Cerebellar cortex (tissue), 1 donor: ENCODE measurements around the gene AIFM1.
"Not testable (repeated sequence)": the region's sequence is repeated elsewhere in the genome, so short reads cannot be mapped to it uniquely, and the experiment has no call there.

Experiments used
- DNase-seq: peaks from one replicate; pipeline ENCODE4 v3.0.0-alpha.2; 2015; ENCODE audit warnings: low spot score

Gene AIFM1

GRCh38 chrX:130118441-130119311, 47.0 kb downstream of the AIFM1 start:
- DNase-seq = no peak

- DNase-seq = no peak
These were observed 48.5 kb downstream of the AIFM1 start for GRCh38 chrX:130117166-130117565.

GRCh38 chrX:130115119-130115885, 50.3 kb downstream of the AIFM1 start:
- DNase-seq = not testable (repeated sequence)

GRCh38 chrX:130114141-130114588, 51.5 kb downstream of the AIFM1 start:
- DNase-seq = no peak

DNA sequence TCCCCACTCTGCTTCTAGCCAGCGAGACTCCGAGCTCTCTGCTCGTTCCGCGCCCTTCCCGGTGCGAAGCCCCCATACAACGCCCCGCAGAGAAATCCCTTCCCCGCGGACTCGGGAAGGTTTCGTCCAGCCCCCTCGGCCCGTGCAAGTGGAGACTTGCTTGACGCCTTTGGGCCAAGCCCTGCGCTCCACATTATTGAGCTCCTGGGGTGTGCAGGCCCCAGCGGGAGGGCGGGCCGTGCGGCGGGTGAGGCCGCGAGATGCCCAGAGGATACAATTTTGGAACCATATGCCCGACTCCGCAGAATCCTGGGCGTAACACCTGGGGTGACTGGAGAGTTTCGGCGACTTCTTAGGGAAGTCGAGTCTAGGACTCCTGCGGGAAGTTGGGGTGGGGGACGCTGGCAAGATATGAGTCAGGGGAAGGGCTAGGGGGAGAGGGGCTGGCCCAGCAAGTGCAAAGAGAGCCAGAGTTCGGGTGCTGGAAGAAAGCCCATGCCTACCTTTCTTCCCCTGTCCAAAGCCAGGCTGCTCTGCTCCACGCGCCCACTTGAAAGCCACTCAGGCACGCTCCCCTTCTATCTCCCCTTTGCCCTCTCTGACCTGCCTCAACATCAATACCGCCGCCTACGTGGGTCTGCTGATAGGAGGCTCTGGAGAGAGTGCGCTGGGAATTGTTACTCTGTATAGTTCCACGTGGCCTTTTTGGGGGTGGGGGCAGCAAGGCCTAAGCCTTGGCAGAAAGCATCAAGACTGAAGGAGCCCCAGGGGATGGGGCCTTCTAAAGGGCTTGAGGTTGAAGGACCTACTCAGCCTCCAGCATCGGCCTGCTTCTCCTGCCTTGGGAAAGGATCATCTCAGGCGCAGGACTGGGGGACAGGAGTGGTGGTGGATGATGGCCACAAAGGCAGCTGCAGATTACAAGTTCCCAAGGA, 54.2 kb downstream of the AIFM1 start:
- no peak for DNase-seq

GRCh38 chrX:130110379-130111219, 55.0 kb downstream of the AIFM1 start, which contains the start of gene ELF4:
ELF4 (minus strand) TSS chrX:130110497; CDS start chrX:130081330, 29,167 bp downstream.
- DNase-seq = no peak

DNA sequence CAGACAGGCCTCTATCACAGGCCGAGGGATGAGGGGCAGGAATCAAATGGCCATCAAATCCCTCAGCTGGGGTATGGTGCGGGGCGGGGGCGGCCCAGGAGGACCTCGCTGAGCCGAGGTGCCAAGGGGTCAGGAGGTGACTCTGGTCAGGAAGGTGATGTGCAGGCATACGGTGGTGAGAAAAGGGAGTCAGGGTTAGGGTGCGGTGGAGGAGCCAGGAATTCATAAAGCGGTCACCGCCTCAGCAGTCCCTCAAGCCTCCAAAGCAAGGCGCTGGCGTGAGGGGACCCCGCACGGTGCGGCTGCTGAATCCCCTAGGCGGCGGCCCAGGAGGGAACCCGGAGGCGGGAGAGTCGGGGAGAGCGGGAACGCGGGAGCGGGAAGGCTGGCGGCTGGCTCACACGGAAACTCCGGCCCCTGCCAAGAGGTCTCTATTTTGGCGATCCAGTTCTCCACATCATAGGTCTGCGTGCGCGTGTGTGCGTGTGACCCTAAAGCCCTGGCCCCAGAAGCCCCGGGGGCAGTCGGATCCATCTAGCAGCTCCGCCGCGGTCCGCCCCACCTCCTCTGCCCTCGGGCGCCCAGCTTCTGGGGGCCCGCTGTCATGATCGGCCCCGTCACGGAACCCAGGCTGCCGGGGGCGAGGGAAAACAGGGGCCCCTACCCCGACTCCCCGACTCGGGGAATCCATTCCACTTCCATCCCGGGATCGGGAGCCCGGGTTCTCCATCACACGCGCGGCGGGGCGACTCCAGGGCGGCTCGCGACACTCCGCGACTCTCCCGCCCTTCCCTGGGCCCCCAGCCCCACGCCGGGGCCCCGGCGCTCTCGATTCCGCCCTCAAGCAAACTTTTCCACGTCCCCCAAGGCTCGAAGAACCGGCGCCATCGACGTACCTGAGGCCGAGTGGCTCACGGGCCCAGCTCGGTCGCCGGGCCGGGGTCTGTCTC, 55.9 kb downstream of the AIFM1 start:
- DNase-seq = no peak

- DNase-seq = no peak
These were observed 56.8 kb downstream of the AIFM1 start for GRCh38 chrX:130108647-130109428.

GRCh38 chrX:130106071-130106470, 59.6 kb downstream of the AIFM1 start:
- DNase-seq = no peak

GRCh38 chrX:130105244-130105643, 60.4 kb downstream of the AIFM1 start:
- DNase-seq = no peak

DNA sequence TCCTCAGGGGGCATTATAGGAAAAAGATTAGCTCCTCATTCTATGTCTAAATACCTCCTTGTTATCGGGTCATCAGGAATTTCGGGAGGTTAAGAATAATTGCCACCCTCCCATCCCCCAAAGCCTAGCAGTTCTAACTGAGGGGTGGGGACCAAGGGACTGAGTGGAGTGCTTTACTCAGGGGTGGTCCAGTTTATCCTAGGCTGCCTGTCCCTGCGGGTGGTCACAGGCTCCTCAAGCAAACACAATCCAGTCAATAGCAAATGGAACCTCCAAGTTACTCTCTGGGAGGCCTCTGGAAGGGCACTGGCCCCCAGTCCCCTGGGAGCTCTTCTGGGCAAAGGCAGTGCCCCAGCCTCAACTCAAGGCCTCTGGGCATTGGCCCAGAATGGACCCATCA, 62.0 kb downstream of the AIFM1 start:
- no peak for DNase-seq

- no peak for DNase-seq
These were observed 65.5 kb downstream of the AIFM1 start for GRCh38 chrX:130100180-130100579.

DNA sequence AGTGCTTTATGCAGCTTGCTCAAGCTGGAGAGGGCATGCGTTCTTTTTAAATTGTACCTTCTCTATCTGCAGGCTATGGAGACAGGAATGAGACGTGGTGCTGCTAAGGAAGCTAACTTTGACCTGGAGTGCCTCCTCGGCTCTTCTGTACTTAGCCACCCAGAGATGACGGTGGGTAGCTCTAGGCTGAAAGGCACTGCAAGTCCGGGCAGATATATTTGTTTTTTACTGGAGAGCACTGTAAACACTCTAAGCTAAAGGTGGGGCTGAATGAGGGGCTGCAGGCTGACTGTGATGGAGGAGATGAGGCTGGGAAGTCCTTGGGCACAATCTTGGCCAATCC, 67.5 kb downstream of the AIFM1 start:
- no peak for DNase-seq

GRCh38 chrX:130097507-130098209, 68.0 kb downstream of the AIFM1 start:
- DNase-seq = no peak

DNA sequence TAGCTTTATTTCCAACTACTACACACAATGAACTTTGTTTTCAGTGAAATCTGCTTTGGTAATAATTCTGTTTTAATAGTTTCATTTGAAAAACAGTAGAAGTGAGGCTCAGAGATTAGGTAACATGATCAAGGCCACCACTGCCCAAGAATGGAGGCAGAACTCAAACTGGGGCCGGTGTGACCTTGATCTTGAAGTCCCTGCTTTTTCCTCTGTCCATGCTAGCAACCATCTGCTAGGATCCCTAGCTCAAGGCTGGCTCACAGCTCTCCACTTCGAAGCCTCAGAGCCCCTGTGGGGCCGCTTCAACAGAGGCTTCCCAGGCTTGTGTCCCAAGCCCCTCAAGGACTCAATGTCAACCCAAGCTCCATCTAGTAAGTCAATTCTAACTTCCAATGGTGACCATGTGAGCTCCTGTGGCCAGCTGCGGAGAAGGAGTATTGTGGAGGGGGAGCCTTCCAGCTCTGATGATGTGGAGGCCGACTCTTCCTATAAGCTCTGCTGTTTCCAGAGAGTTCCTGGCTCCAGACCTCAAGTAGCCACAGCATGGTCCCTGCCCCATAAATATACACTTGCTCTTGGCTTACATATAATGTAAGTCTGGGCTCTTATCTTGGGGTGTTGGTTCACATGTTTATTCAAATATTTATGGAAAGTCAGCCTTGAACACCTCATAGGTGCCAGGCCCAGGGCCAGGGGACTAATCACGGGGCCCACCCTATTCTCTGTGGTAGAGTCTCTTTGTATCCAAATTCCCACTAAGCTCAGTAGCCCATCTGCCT, 70.2 kb downstream of the AIFM1 start:
- no peak for DNase-seq

- no peak for DNase-seq
These were observed 70.9 kb downstream of the AIFM1 start for GRCh38 chrX:130094696-130095095.

GRCh38 chrX:130093271-130093670, 72.4 kb downstream of the AIFM1 start:
- DNase-seq = no peak
